GM19328 (cell line): ENCODE measurements around the gene APOA4.

Experiments used
- ATAC-seq: cut with Tn5 transposase; IDR thresholded peaks from one replicate; pipeline ENCODE4 v1.9.1; 2021; ENCODE audit warnings: mild to moderate bottlenecking, moderate library complexity; ENCODE audit not compliant: unreplicated experiment

APOA4 gene

GRCh38 chr11:116823031-116823843 is at the start of gene APOA4:
APOA4 (minus strand) TSS chr11:116823304; CDS start chr11:116823191, 113 bp downstream.
- ATAC-seq: no peak

GRCh38 chr11:116871248-116871647 is 48.1 kb upstream of the APOA4 start:
- ATAC-seq: no peak

GRCh38 chr11:116870054-116870453 is 47.0 kb upstream of the APOA4 start:
- ATAC-seq: no peak

- ATAC-seq: no peak
These were observed 46.5 kb upstream of the APOA4 start for GRCh38 chr11:116869610-116870009.

- no peak for ATAC-seq
These were observed 45.0 kb upstream of the APOA4 start for GRCh38 chr11:116868066-116868465.

GRCh38 chr11:116867619-116868018 is 44.5 kb upstream of the APOA4 start:
- ATAC-seq: no peak

- ATAC-seq: no peak
These were observed 43.8 kb upstream of the APOA4 start for GRCh38 chr11:116866804-116867455.

GRCh38 chr11:116865696-116866095 is 42.6 kb upstream of the APOA4 start:
- ATAC-seq: no peak

- ATAC-seq: no peak
These were observed 41.4 kb upstream of the APOA4 start for GRCh38 chr11:116864531-116864930.

- no peak for ATAC-seq
These were observed 39.8 kb upstream of the APOA4 start for GRCh38 chr11:116862951-116863350.

- no peak for ATAC-seq
These were observed 39.1 kb upstream of the APOA4 start for GRCh38 chr11:116862185-116862584.

- ATAC-seq: no peak
These were observed 38.4 kb upstream of the APOA4 start for GRCh38 chr11:116861539-116861938.

- no peak for ATAC-seq
These were observed 37.2 kb upstream of the APOA4 start for GRCh38 chr11:116860303-116860702.

GRCh38 chr11:116859175-116859574 is 36.1 kb upstream of the APOA4 start:
- ATAC-seq: no peak

GRCh38 chr11:116857936-116858335 is 34.8 kb upstream of the APOA4 start:
- ATAC-seq: no peak

GRCh38 chr11:116857316-116857715 is 34.2 kb upstream of the APOA4 start:
- ATAC-seq: no peak

- no peak for ATAC-seq
These were observed 33.3 kb upstream of the APOA4 start for GRCh38 chr11:116856423-116856822.

- no peak for ATAC-seq
These were observed 32.3 kb upstream of the APOA4 start for GRCh38 chr11:116855413-116855812.

- ATAC-seq: peak; percentile 95
These were observed 30.5 kb upstream of the APOA4 start for GRCh38 chr11:116853461-116854073.

GRCh38 chr11:116852261-116853031 is 29.3 kb upstream of the APOA4 start:
- no peak for ATAC-seq

GRCh38 chr11:116851626-116852025 is 28.5 kb upstream of the APOA4 start:
- no peak for ATAC-seq
